ENCODE results near the gene DUSP16. TPM values are rescaled to one million over a fixed set of nuclear protein-coding genes. Genes with fewer than 3 reads are reported as not detected.

Gene DUSP16
- total and polyA plus RNA-seq, 2 experiments from 2014 or later, result 11.7 to 59.4 TPM

GRCh38 chr12:12508612-12509011, 54.1 kb downstream of the DUSP16 start (continued):
- TF ChIP-seq EZH2phosphoT487 (IDR thresholded peaks at IDR 0.05; ENCODE audit: unreplicated experiment) (no peak), ETS1 (IDR thresholded peaks at IDR 0.05) (no peak)

GRCh38 chr12:12507121-12507520, 55.5 kb downstream of the DUSP16 start:
- Histone ChIP-seq H3K9me2 (ENCODE audit: insufficient read depth) (no peaks in the 10 kb centered on the region), H3K79me2 (replicated peaks; ENCODE audit: insufficient read depth) (peaks cover 97% of the 10 kb centered on the region), H3K4me3 (no peak overlapping the region), H3K36me3 (ENCODE audit: insufficient read depth) (no peaks in the 10 kb centered on the region), H3K4me1 (ENCODE audit: insufficient read depth) (peaks cover 55% of the 10 kb centered on the region), H3K4me2 (peak overlapping the region; percentile 56), H3F3A (replicated peaks; ENCODE audit: low read depth) (no peaks in the 10 kb centered on the region), H4K20me1 (replicated peaks; ENCODE audit: insufficient read depth) (peaks cover 7% of the 10 kb centered on the region), H3K27ac (ENCODE audit: low read depth) (peak overlapping the region; percentile 11; the same call in 1 of the 2 replicates), H3K27me3 (ENCODE audit: insufficient read depth) (no peaks in the 10 kb centered on the region), H2AFZ (no peak overlapping the region)
- no peaks in the 10 kb centered on the region for H3K9me3 Mint-ChIP-seq
- H3K36me3 Mint-ChIP-seq (ENCODE audit: low read depth), result peaks cover 6% of the 10 kb centered on the region; the same call in 2 of the 3 replicates
- no peak for ATAC-seq
- H3K4me1 Mint-ChIP-seq, result peaks cover 63% of the 10 kb centered on the region
- no peak overlapping the region for H3K27ac Mint-ChIP-seq
- H3K27me3 Mint-ChIP-seq (ENCODE audit: insufficient read depth, low read depth, poor library complexity), result peaks cover 9% of the 10 kb centered on the region
- DNase-seq (ENCODE audit: low spot score), result no peak
- no peak overlapping the region for H3K4me3 Mint-ChIP-seq
- no peak for TF ChIP-seq ZNF114 (CRISPR knock-in tag; IDR thresholded peaks at IDR 0.05)
- TF ChIP-seq EZH2phosphoT487 (IDR thresholded peaks at IDR 0.05; ENCODE audit: unreplicated experiment), result no peak
- no peak for TF ChIP-seq CREB1 (CRISPR knock-in tag; IDR thresholded peaks at IDR 0.05; ENCODE audit: low read depth)
- no peak for TF ChIP-seq REST (IDR thresholded peaks at IDR 0.05; ENCODE audit: unreplicated experiment)
- TF ChIP-seq ZNF462 (CRISPR knock-in tag; IDR thresholded peaks at IDR 0.05), result no peak
- no peak for TF ChIP-seq POLR2AphosphoS5 (IDR thresholded peaks at IDR 0.05; ENCODE audit: low read depth)
- no peak for TF ChIP-seq JUNB (IDR thresholded peaks at IDR 0.05; ENCODE audit: unreplicated experiment)
- TF ChIP-seq ZNF331 (CRISPR knock-in tag; IDR thresholded peaks at IDR 0.05; ENCODE audit: low read depth), result no peak
- no peak for TF ChIP-seq EZH2 (IDR thresholded peaks at IDR 0.05; ENCODE audit: low read depth, unreplicated experiment)
- TF ChIP-seq ETS1 (IDR thresholded peaks at IDR 0.05), result no peak
- no peak for TF ChIP-seq CTCF (conservative IDR thresholded peaks at IDR 0.05; ENCODE audit: low read depth in 2 of 2)

All from GM23338 (cell line).